Epithelial cell of esophagus (primary cell): ENCODE results near the gene MYO3A.

ENCODE experiments used
- DNase-seq: peaks from one replicate; pipeline ENCODE4 v3.0.0; 2010; ENCODE audit warnings: low read depth
- H3K4me3 ChIP-seq: 2 replicates; pipeline ENCODE4 v1.5.1; 2011; ENCODE audit warnings: mild to moderate bottlenecking, low read length, control low read depth
- CTCF ChIP-seq: IDR thresholded peaks from 2 replicates; pipeline ENCODE4 v1.5.1; 2011; ENCODE audit warnings: low read depth, mild to moderate bottlenecking, low read length, control low read depth, inconsistent platforms; ENCODE audit not compliant: insufficient read depth; ENCODE audit errors: missing control alignments

MYO3A gene

GRCh38 chr10:26225322-26225721 lies 291.3 kb downstream of the MYO3A start:
- DNase-seq, result no peak
- H3K4me3 ChIP-seq, result no peak overlapping the region
- no peak for TF ChIP-seq CTCF

GRCh38 chr10:26227786-26228185 lies 293.8 kb downstream of the MYO3A start:
- DNase-seq, result no peak
- TF ChIP-seq CTCF, result no peak

GRCh38 chr10:26232174-26232573 lies 298.1 kb downstream of the MYO3A start:
- H3K4me3 ChIP-seq, result no peak overlapping the region
- no peak for DNase-seq
- no peak for TF ChIP-seq CTCF

More at GRCh38 chr10:26227786-26228185, 293.8 kb downstream of the MYO3A start:
- no peak overlapping the region for H3K4me3 ChIP-seq

- no peak for TF ChIP-seq CTCF
- H3K4me3 ChIP-seq, result no peak overlapping the region
- no peak for DNase-seq
These were observed 301.7 kb downstream of the MYO3A start for GRCh38 chr10:26235761-26236160.

- DNase-seq, result no peak
- no peak for TF ChIP-seq CTCF
- no peak overlapping the region for H3K4me3 ChIP-seq
These were observed 304.3 kb downstream of the MYO3A start for GRCh38 chr10:26238378-26238777.

GRCh38 chr10:26242706-26243350 lies 308.8 kb downstream of the MYO3A start:
- DNase-seq, result no peak
- no peak for TF ChIP-seq CTCF
- no peak overlapping the region for H3K4me3 ChIP-seq

GRCh38 chr10:26243351-26243720 lies 309.3 kb downstream of the MYO3A start:
- DNase-seq, result no peak
- no peak overlapping the region for H3K4me3 ChIP-seq
- TF ChIP-seq CTCF, result no peak
